ENCODE data around the gene CERK. TPM values are rescaled to one million over a fixed set of nuclear protein-coding genes. Genes with fewer than 3 reads are reported as not detected.
A peak's percentile ranks its signal among the peaks of the same experiment; 100 is the strongest.

Gene CERK
- total RNA-seq, 1 experiment from 2014 or later: 11.6 TPM

- no peaks in the 10 kb centered on the region for H3K27me3 Mint-ChIP-seq (ENCODE audit: insufficient read depth, unreplicated experiment)
- H3K4me3 Mint-ChIP-seq (ENCODE audit: unreplicated experiment): no peak overlapping the region
- TF ChIP-seq, protein P1, sequence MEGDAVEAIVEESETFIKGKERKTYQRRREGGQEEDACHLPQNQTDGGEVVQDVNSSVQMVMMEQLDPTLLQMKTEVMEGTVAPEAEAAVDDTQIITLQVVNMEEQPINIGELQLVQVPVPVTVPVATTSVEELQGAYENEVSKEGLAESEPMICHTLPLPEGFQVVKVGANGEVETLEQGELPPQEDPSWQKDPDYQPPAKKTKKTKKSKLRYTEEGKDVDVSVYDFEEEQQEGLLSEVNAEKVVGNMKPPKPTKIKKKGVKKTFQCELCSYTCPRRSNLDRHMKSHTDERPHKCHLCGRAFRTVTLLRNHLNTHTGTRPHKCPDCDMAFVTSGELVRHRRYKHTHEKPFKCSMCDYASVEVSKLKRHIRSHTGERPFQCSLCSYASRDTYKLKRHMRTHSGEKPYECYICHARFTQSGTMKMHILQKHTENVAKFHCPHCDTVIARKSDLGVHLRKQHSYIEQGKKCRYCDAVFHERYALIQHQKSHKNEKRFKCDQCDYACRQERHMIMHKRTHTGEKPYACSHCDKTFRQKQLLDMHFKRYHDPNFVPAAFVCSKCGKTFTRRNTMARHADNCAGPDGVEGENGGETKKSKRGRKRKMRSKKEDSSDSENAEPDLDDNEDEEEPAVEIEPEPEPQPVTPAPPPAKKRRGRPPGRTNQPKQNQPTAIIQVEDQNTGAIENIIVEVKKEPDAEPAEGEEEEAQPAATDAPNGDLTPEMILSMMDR (IDR thresholded peaks at IDR 0.05; ENCODE audit: unreplicated experiment): peak; percentile 26
- intact Hi-C loops (cut with micrococcal nuclease): no loop called here
- CTCF ChIA-PET: interaction anchor here (1.5 kb wide), 1 partner anchor 117 kb away, joined by 4 read pairs; no protein-coding TSS in a partner anchor
- no peak overlapping the region for H3K27ac Mint-ChIP-seq (ENCODE audit: low read depth, unreplicated experiment)
- no TSS peak for BruUV-seq (replicated peaks)
- H3K36me3 Mint-ChIP-seq (ENCODE audit: insufficient read depth, unreplicated experiment): peaks cover 12% of the 10 kb centered on the region
- H3K9me3 Mint-ChIP-seq (ENCODE audit: unreplicated experiment): no peaks in the 10 kb centered on the region
- no peaks in the 10 kb centered on the region for H3K4me1 Mint-ChIP-seq (ENCODE audit: insufficient read depth, unreplicated experiment)
- POLR2A ChIA-PET: no interaction called here
- DNase-seq (ENCODE audit: unreplicated experiment): peak; percentile 16
These were observed 57.0 kb downstream of the CERK start for GRCh38 chr22:46681010-46681409.

- peaks cover 12% of the 10 kb centered on the region for H3K36me3 Mint-ChIP-seq (ENCODE audit: insufficient read depth, unreplicated experiment)
- no peak for DNase-seq (ENCODE audit: unreplicated experiment)
- H3K27ac Mint-ChIP-seq (ENCODE audit: low read depth, unreplicated experiment): no peak overlapping the region
- H3K4me3 Mint-ChIP-seq (ENCODE audit: unreplicated experiment): no peak overlapping the region
- no peaks in the 10 kb centered on the region for H3K4me1 Mint-ChIP-seq (ENCODE audit: insufficient read depth, unreplicated experiment)
- ChIA-PET POLR2A (no interaction called here), CTCF (no interaction called here)
- H3K27me3 Mint-ChIP-seq (ENCODE audit: insufficient read depth, unreplicated experiment): no peaks in the 10 kb centered on the region
- TF ChIP-seq, protein P1 (IDR thresholded peaks at IDR 0.05; ENCODE audit: unreplicated experiment): no peak
- intact Hi-C loops (cut with micrococcal nuclease): no loop called here
- no TSS peak for BruUV-seq (replicated peaks)
- no peaks in the 10 kb centered on the region for H3K9me3 Mint-ChIP-seq (ENCODE audit: unreplicated experiment)
These were observed 58.3 kb downstream of the CERK start for GRCh38 chr22:46679706-46680269.

DNA sequence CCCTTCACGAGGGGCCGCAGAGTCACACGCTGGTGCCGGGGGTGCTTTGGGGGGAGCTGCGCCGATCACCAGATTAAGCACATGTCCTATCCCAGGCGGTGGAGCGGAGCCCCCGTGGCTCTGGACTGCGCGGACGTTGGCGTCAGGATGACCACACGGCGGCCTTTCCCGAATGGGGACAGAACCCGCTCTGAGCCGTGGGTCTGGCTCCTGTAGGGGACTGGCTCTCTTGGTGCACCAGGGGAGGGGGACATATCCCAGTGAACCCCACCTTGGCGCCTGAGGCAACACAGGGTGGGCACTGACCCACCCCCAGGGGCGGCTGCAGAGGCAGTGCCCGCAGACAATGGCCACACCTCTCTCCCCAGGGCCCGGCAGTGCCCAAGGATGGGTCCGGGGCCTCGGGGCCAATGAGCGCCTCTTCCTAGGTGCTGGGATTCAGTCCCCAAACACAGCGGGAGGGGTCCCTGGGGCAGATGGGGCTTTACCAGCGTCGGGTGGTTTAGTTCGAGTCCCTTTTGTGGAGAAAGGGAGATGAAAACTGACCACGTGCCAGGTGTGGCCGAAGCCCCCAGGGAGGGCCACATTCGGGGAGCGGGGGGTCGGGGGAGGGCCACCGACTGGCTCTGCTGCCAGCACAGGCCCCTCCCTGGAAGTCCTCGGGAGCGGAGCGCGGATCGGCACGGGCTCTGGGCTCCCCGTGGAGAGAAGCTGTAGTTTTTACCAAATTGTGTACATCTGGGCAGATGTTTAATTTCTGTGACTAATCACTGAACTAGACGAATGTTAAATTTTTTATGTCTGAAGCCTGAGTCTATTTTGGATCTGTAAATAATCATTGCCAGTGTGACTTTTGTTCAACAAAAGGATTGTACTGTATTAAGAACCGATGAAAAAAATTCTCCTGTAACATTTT, 59.0 kb downstream of the CERK start:
- no TSS peak for BruUV-seq (replicated peaks)
- ChIA-PET CTCF (no interaction called here), POLR2A (no interaction called here)
- intact Hi-C loops (cut with micrococcal nuclease): no loop called here
- H3K4me1 Mint-ChIP-seq (ENCODE audit: insufficient read depth, unreplicated experiment): no peaks in the 10 kb centered on the region
- H3K4me3 Mint-ChIP-seq (ENCODE audit: unreplicated experiment): no peak overlapping the region
- H3K36me3 Mint-ChIP-seq (ENCODE audit: insufficient read depth, unreplicated experiment): peaks cover 19% of the 10 kb centered on the region
- no peaks in the 10 kb centered on the region for H3K27me3 Mint-ChIP-seq (ENCODE audit: insufficient read depth, unreplicated experiment)
- no peaks in the 10 kb centered on the region for H3K9me3 Mint-ChIP-seq (ENCODE audit: unreplicated experiment)
- TF ChIP-seq, protein P1 (IDR thresholded peaks at IDR 0.05; ENCODE audit: unreplicated experiment): no peak
- DNase-seq (ENCODE audit: unreplicated experiment): no peak
- no peak overlapping the region for H3K27ac Mint-ChIP-seq (ENCODE audit: low read depth, unreplicated experiment)

DNA sequence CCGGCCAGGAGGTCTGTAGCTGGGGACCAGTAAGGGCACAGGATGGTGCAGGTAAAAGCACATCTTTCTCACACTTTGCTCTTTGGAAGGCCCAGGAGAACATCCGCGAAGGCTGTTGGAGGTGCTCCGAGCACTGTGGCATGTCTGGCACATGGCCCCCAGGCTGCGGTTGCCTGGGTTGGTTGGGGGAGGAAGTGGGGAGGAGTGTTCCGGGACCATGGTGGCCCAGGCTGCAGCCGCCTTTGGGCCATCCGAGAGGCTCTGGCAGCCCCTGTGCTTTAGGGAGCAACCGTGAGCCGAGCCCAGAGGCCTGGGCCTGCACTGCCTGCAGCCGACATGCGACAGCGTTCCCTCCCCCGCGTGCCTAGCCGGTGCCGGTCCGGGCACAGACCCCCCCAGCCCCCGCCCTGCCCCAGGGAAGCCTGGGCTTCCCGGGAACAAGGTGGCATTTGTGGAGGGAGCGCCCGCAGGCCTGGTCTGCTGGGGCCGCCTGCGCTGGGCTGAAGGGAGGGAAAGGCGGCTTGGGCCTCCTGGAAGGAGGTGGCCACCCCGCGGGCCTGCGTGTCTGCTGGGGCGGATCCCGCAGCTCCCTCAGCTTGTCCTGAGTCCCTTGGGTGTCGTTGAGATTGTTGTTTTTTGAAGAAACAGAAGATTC, 59.9 kb downstream of the CERK start:
- no peaks in the 10 kb centered on the region for H3K4me1 Mint-ChIP-seq (ENCODE audit: insufficient read depth, unreplicated experiment)
- intact Hi-C loops (cut with micrococcal nuclease): no loop called here
- TF ChIP-seq, protein P1 (IDR thresholded peaks at IDR 0.05; ENCODE audit: unreplicated experiment): no peak
- no peak overlapping the region for H3K27ac Mint-ChIP-seq (ENCODE audit: low read depth, unreplicated experiment)
- no peaks in the 10 kb centered on the region for H3K27me3 Mint-ChIP-seq (ENCODE audit: insufficient read depth, unreplicated experiment)
- no TSS peak for BruUV-seq (replicated peaks)
- H3K9me3 Mint-ChIP-seq (ENCODE audit: unreplicated experiment): no peaks in the 10 kb centered on the region
- H3K36me3 Mint-ChIP-seq (ENCODE audit: insufficient read depth, unreplicated experiment): peaks cover 28% of the 10 kb centered on the region
- POLR2A ChIA-PET: no interaction called here
- DNase-seq (ENCODE audit: unreplicated experiment): no peak
- CTCF ChIA-PET: no interaction called here
- no peak overlapping the region for H3K4me3 Mint-ChIP-seq (ENCODE audit: unreplicated experiment)

Measured in MCF 10A (cell line).